Kidney glomerular epithelial cell (primary cell): ENCODE results near the gene CAPRIN2.

Experiments used
- DNase-seq: peaks from one replicate; lab custom pipeline; 2025; lab: John Stamatoyannopoulos, UW

CAPRIN2 gene

DNA sequence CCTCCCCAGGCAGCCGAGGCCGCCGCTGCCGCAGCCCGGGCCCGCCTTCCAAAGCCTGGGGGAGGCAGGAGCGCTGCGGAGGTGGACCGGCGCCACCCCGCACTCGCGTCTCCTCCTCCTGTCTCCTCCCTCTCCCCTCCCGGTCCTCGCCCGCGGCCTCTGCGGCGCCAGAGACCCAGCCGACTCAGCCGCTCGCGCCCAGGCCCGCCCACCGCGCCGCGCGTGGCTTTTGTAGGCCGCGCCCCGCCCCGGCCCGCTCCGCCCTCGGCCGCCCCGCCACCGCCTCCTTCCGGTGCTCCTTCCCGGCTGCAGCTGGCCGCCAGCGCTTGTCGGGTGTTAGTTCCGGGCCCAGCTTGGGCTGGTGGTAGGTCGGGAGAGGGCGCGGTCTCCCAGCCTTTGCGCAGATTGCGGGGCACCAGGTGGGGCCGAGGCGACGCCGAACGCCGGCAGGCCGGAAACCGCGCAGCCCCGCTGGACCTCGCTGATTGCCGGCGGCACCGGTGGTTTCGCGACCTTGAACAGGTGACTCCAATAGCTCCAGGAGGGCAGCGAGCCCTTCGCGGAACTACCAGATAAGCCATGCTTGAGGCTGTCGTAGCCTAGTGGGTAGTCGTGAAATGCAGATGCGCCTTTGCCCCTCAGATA is at the start of gene CAPRIN2:
TSS of gene CAPRIN2 (minus strand) at position 202 of the 645 bp plus-strand sequence. CDS start 1,431 bp downstream, outside the sequence.
- peak; percentile 86 for DNase-seq

GRCh38 chr12:30797689-30798088 is 42.9 kb upstream of the CAPRIN2 start:
- no peak for DNase-seq

DNA sequence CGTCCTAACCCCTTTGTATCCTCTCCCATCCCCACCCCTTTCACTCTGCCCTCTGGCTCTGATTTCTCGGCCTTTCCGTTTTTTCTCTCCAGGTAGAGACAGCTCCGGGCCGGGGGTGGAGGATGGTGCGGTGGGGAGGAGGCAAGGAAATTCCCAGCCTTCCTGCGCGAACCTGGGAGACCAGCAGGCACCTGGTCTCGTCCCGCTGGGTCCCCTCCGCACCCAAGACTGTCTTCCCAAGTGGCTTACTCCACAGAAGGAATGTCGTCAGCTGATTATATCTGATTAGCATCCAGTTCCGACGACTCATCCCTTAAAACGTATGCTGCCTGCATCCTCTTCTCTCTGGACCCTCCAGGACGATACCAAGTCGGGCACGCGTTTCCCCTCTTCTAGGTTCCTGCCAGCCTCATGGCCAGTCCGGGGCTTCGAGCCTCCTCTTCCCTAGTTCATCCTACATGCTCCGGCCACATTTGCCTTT is 42.2 kb upstream of the CAPRIN2 start:
- DNase-seq, result peak; percentile 23

GRCh38 chr12:30796313-30796780 is 41.6 kb upstream of the CAPRIN2 start:
- DNase-seq, result no peak

DNA sequence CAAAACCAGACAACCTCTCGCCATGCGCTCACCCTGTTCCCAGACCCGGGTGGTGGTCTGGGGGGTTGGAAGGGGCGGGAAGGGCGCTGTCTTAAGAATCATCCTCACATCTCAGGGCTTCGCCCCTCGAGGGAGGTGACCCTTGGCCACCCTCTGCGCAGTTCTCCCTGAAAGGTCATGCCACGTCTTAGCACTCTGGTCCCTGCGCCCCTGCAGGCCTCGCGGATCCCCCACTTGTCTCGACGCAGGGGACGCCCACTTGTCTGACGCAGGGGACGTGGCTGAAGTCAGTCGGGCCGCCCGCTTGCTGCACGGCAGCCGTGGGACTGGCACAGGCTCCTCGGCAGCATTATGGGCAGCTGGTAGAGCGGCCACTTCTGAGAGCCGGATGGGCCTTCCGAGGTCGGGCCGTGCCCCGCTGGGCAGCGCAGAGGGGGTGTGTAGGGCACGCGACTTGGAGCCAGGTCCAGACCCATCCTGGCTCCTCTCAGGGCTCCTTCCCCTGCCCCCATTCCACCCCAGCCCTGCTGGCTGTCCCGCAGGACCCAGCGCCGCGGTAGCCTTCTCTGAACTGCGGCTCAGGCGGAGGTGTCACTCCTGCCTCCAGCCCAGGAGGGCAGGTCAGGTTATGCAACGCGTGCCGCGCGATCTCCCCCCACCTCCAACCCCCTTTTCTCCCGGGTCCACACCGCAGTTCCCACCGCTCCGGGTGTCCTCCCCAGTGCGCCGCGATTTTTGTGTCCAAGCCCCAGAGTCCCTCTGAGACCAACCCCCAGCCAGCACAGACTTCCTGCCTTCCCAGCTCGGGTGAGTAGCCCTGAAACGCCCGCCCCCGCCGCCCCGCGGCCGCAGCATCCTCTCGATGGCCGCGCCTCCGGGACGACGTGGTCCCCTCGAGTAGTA is 40.9 kb upstream of the CAPRIN2 start:
- peak; percentile 56 for DNase-seq

DNA sequence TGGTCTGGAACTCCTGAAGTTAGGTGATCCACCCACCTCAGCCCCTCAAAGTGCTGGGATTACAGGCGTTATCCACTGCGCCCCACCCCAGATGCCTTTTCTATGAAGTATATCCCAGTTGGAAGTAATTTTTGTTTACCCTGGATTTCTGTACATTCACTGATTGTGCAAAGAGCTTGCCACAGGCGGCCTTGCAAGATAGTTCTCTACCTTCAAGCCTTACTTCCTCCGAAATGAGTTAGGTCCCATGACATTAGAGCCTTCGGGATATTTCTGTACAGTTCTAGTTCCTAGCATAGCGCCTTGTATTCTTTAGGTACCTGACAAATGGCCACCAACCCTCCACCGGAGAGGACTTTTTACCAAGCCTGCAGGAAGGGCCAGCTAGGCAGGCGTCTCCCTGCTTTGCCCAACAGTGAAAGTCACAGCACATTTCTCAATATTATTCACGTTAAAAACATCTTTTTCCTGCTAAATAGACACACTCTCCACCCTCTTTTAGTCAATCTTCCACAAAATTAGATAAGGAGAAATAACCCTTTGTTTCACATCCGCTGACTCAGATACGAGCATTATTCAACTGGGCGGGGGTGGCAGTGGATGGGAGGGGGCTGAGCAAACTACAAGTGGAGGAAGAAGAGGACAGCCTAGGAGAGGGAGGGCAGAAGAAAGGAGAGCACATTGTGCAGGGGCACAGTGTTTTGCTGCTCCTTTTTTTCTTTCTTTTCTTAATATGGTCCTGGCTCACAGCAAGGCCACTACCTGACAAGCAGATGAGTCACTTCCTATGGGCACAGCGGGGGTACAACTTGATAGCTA is 40.0 kb upstream of the CAPRIN2 start:
- peak; percentile 87 for DNase-seq

DNA sequence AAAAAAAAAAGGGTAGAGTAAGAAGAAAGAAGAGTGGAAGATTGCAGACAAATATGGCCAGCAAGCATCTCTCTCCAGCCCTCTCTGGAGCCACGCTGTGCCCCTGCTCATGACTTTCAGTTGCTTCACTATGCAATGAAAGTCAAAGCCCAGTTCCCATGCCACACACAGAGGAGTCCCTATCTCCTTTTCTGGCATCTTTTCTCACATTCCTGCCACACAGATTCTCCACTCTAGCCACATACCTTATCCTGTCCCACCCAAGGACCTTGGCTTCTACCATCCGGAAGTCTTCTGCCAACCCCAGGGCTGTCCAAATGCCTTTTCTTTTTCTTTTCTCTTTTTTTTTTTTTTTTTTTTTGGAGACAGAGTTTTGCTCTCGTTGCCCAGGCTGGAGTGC is 39.3 kb upstream of the CAPRIN2 start:
- DNase-seq, result no peak

- peak; percentile 40 for DNase-seq
These were observed 38.1 kb upstream of the CAPRIN2 start for GRCh38 chr12:30792648-30793499.

GRCh38 chr12:30792085-30792484 is 37.3 kb upstream of the CAPRIN2 start:
- DNase-seq, result no peak

DNA sequence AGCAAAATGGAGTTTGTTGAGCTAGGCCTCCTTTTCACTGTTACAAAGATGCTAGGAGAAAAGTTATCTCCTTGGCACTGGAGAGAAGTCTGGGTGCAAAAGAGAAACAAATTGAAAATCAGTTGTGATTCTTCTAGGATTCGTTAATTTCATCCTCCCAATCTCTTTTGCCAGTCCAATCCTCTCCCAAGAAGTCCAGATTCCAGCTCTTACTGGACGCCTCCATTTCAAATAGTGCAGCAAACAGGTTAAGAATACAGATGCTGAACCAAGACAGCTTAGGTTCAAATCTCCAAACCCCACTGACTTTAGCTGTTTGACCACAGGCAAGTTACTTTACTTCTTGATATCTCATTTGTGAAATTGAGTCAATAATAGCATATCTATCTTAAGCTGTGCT is 34.0 kb upstream of the CAPRIN2 start:
- DNase-seq, result no peak

GRCh38 chr12:30785630-30786029 is 30.9 kb upstream of the CAPRIN2 start:
- DNase-seq, result no peak

DNA sequence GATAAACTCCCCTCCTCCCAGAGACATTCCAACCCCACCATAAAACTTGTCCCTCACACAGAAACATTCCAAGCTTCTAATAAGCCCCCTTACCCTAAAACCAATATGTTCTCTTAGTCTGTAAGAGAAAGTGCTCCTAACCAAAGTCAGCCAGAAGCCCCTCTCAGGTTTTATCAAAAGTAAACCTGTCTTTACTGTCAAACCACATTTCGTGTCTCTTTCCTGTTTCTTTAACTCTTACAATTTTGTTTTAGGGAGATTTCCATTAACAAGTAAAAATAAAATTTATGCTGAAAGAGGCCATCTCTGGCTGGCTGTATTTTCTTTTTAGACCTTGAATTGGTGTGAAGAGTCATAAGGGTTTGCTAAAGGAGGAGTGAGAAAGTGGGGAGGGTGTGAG is 29.8 kb upstream of the CAPRIN2 start:
- no peak for DNase-seq

- no peak for DNase-seq
These were observed 29.2 kb upstream of the CAPRIN2 start for GRCh38 chr12:30783946-30784345.

- DNase-seq, result no peak
These were observed 27.8 kb upstream of the CAPRIN2 start for GRCh38 chr12:30782316-30783173.

DNA sequence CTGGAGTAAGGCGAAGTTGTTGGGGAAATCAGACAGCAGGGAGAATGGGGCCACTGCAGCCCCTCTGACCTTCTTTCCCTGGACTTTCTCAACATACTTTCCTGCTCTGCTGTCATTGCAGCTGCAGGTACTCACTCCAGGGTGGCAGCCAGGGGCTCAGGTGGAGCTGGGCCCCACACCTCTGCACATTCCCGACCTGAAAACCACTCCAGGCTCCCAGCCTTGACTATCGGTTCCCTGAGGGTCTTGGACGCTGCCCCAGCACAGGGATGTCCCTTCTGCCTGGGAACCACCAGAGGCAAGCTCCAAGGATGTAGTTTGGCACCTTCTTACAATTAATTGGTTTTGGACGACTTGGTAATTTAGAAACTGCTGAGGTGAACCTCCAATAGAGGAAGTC is 24.8 kb upstream of the CAPRIN2 start:
- DNase-seq, result no peak

DNA sequence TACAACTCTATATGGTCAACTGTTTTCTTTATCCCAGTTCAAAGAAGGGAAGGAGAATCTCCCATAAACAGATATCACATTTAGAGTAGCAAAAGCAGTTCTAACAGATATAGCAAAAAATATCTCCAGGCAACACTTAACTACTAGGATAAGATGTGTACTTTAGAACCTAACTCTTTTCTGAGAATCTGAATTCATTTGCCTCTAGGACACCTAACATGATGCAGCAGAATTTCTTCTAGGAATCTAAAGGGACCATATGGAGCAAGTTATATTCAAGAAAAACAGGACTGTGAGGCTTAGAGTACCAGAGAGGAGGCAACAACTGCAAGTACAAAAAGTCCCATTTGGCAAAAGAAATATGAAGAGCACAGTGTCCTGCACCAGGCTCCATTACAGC is 24.4 kb upstream of the CAPRIN2 start:
- no peak for DNase-seq

DNA sequence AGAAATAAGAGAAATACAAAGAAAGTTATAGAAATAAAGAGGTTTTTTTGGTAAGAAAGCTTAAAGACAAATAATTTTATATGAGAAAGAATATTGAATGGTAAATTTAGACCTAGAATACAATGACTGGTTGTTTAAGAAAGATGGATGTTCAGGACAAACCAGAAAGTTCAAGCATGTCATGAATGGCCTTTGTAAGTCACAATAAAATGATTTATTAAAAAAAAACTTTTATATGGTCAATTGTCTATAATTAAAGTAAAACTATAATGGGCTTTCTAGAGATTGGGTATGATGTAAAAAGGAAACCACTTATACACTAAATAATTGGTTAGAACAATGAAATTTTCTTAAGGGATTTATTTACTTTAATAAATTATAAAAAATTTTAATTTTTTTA is 19.8 kb upstream of the CAPRIN2 start:
- DNase-seq, result no peak

GRCh38 chr12:30769802-30770201 is 15.1 kb upstream of the CAPRIN2 start:
- DNase-seq, result no peak

GRCh38 chr12:30764251-30764650 is 9.5 kb upstream of the CAPRIN2 start:
- no peak for DNase-seq

GRCh38 chr12:30763053-30763452 is 8.3 kb upstream of the CAPRIN2 start:
- DNase-seq, result no peak
